ENCODE data around the gene AAMP. TPM values are rescaled to one million over a fixed set of nuclear protein-coding genes. Genes with fewer than 3 reads are reported as not detected.

AAMP gene
- total RNA-seq, 1 experiment from 2014 or later: 125 TPM

GRCh38 chr2:218256612-218257350 is 13.2 kb downstream of the AAMP start:
- Mint-ChIP-seq H3K27me3 (ENCODE audit: low read depth) (peaks cover 3% of the 10 kb centered on the region; the same call in 1 of the 2 replicates), H3K36me3 (peaks cover 33% of the 10 kb centered on the region), H3K27ac (0 out of 2 replicates have a peak overlapping the region, but pooled peaks have one; percentile 47), H3K4me3 (no peak overlapping the region), H3K4me1 (peaks cover 26% of the 10 kb centered on the region), H3K9me3 (no peaks in the 10 kb centered on the region)
- ATAC-seq (no peak), DNase-seq (ENCODE audit: low spot score) (no peak)
- peak; percentile 89; the same call in 1 of the 2 replicates for TF ChIP-seq ZNF121 (CRISPR knock-in tag; IDR thresholded peaks at IDR 0.05)
- no peak for TF ChIP-seq SMAD3 (CRISPR knock-in tag; IDR thresholded peaks at IDR 0.05; ENCODE audit: borderline replicate concordance)
- ChIA-PET CTCF (interaction anchor here (0.6 to 5.8 kb wide), 15 partner anchors 12 to 471 kb away, joined by 3 to 43 read pairs (median 5); partner anchors contain the start of genes AAMP, ARPC2, BCS1L and PNKD), POLR2A (no interaction called here)

- peaks cover 3% of the 10 kb centered on the region; the same call in 1 of the 2 replicates for H3K27me3 Mint-ChIP-seq (ENCODE audit: low read depth)
- ChIA-PET POLR2A (no interaction called here), CTCF (interaction anchor here (1.9 kb wide), 1 partner anchor 87 kb away, joined by 6 read pairs; no protein-coding TSS in a partner anchor)
- no peak for ATAC-seq
- H3K36me3 Mint-ChIP-seq: peaks cover 45% of the 10 kb centered on the region
- TF ChIP-seq ZNF416 (CRISPR knock-in tag; IDR thresholded peaks at IDR 0.05): no peak
- no peak for TF ChIP-seq EMX1 (CRISPR knock-in tag; IDR thresholded peaks at IDR 0.05)
- TF ChIP-seq ZNF263 (CRISPR knock-in tag; IDR thresholded peaks at IDR 0.05; ENCODE audit: low read depth): no peak
- no peak for TF ChIP-seq ZNF532 (CRISPR knock-in tag; IDR thresholded peaks at IDR 0.05; ENCODE audit: borderline replicate concordance)
- no peak for TF ChIP-seq JAZF1 (CRISPR knock-in tag; IDR thresholded peaks at IDR 0.05)
- TF ChIP-seq ELF4 (CRISPR knock-in tag; IDR thresholded peaks at IDR 0.05; ENCODE audit: low read depth): no peak
- TF ChIP-seq ETV6 (CRISPR knock-in tag; IDR thresholded peaks at IDR 0.05): no peak
- TF ChIP-seq ZBTB21 (CRISPR knock-in tag; IDR thresholded peaks at IDR 0.05; ENCODE audit: borderline replicate concordance): no peak
- no peak for TF ChIP-seq ZMAT4 (CRISPR knock-in tag; IDR thresholded peaks at IDR 0.05)
- no peak for TF ChIP-seq NR1H2 (CRISPR knock-in tag; IDR thresholded peaks at IDR 0.05)
- no peak for TF ChIP-seq ZNF219 (CRISPR knock-in tag; IDR thresholded peaks at IDR 0.05; ENCODE audit: borderline replicate concordance)
- TF ChIP-seq RORB (CRISPR knock-in tag; IDR thresholded peaks at IDR 0.05): no peak
- no peak for TF ChIP-seq FOXP4 (CRISPR knock-in tag; IDR thresholded peaks at IDR 0.05)
- TF ChIP-seq ZNF317 (CRISPR knock-in tag; IDR thresholded peaks at IDR 0.05; ENCODE audit: borderline replicate concordance, low read depth): no peak
- no peak for TF ChIP-seq IRF2 (CRISPR knock-in tag; IDR thresholded peaks at IDR 0.05; ENCODE audit: borderline replicate concordance, low read depth)
- no peak for TF ChIP-seq ZNF512 (CRISPR knock-in tag; IDR thresholded peaks at IDR 0.05; ENCODE audit: borderline replicate concordance)
- H3K4me1 Mint-ChIP-seq: peaks cover 16% of the 10 kb centered on the region
- no peak for DNase-seq (ENCODE audit: low spot score)
- no peaks in the 10 kb centered on the region for H3K9me3 Mint-ChIP-seq
- H3K27ac Mint-ChIP-seq: no peak overlapping the region; the same call in 1 of the 2 replicates
- H3K4me3 Mint-ChIP-seq: no peak overlapping the region
These were observed 14.5 kb downstream of the AAMP start for GRCh38 chr2:218255446-218255845.
